ENCODE measurements around the gene PPM1J. TPM values are rescaled to one million over a fixed set of nuclear protein-coding genes. Genes with fewer than 3 reads are reported as not detected.

Gene PPM1J
- total and polyA plus RNA-seq, 2 experiments from 2014 or later, result 0.93 to 1.9 TPM

GRCh38 chr1:112710586-112710985, 4.5 kb downstream of the PPM1J start:
- H3K4me2 ChIP-seq, result no peak overlapping the region
- no peaks in the 10 kb centered on the region for H4K20me1 ChIP-seq (ENCODE audit: insufficient read depth, poor library complexity, severe bottlenecking)
- DNase-seq (ENCODE audit: low spot score), result no peak
- H3K79me2 ChIP-seq, result peaks cover 11% of the 10 kb centered on the region
- H3K4me1 ChIP-seq (ENCODE audit: insufficient read depth), result peaks cover 9% of the 10 kb centered on the region
- H2AFZ ChIP-seq, result no peak overlapping the region
- H3K9me3 ChIP-seq (ENCODE audit: low read depth), result no peaks in the 10 kb centered on the region
- H3K36me3 ChIP-seq (replicated peaks; ENCODE audit: insufficient read depth, low read depth), result no peaks in the 10 kb centered on the region
- no peak overlapping the region for H3K4me3 ChIP-seq
- no peaks in the 10 kb centered on the region for H3K27me3 ChIP-seq
- TF ChIP-seq CTCF (IDR thresholded peaks at IDR 0.05; ENCODE audit: poor library complexity) (no peak), EZH2 (IDR thresholded peaks at IDR 0.05; ENCODE audit: borderline replicate concordance) (no peak), EZH2phosphoT487 (IDR thresholded peaks at IDR 0.05; ENCODE audit: low read depth, severe bottlenecking, unreplicated experiment) (no peak)
- H3K9me2 ChIP-seq (replicated peaks; ENCODE audit: insufficient read depth), result no peaks in the 10 kb centered on the region
- no peak overlapping the region for H3K27ac ChIP-seq
- 81% methylated on average over 3 of the region's 3 CpGs for WGBS (ENCODE audit: low lambda C conversion rate, missing lambda C conversion rate)

DNA sequence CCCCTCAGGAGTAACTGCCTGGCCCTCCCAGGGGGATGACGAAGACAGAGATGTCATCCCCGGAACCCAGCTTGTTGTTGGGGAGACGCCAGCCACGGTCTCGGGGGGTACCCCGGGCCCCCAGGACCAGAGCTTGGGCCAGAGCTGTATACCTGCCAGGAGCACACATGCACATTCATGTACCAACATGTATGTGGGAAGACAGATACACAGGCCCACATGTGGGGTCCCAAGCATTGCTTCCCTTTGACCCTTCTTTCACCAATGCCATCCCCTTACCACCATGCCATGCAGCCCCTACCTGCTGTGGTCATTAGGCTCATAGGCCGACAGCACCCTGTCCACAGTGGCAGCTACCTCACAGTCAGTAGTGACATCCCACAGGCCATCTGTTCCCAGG, 5.0 kb downstream of the PPM1J start:
- Histone ChIP-seq H4K20me1 (ENCODE audit: insufficient read depth, poor library complexity, severe bottlenecking) (no peaks in the 10 kb centered on the region), H3K4me3 (no peak overlapping the region), H3K4me2 (no peak overlapping the region), H3K79me2 (peaks cover 13% of the 10 kb centered on the region), H2AFZ (no peak overlapping the region), H3K9me3 (ENCODE audit: low read depth) (no peaks in the 10 kb centered on the region), H3K27ac (no peak overlapping the region), H3K4me1 (ENCODE audit: insufficient read depth) (peaks cover 11% of the 10 kb centered on the region), H3K36me3 (replicated peaks; ENCODE audit: insufficient read depth, low read depth) (no peaks in the 10 kb centered on the region), H3K27me3 (no peaks in the 10 kb centered on the region), H3K9me2 (replicated peaks; ENCODE audit: insufficient read depth) (no peaks in the 10 kb centered on the region)
- 90% methylated on average over 7 of the region's 7 CpGs for WGBS (ENCODE audit: low lambda C conversion rate, missing lambda C conversion rate)
- no peak for TF ChIP-seq EZH2 (IDR thresholded peaks at IDR 0.05; ENCODE audit: borderline replicate concordance)
- TF ChIP-seq CTCF (IDR thresholded peaks at IDR 0.05; ENCODE audit: poor library complexity), result no peak
- TF ChIP-seq EZH2phosphoT487 (IDR thresholded peaks at IDR 0.05; ENCODE audit: low read depth, severe bottlenecking, unreplicated experiment), result no peak
- DNase-seq (ENCODE audit: low spot score), result no peak

DNA sequence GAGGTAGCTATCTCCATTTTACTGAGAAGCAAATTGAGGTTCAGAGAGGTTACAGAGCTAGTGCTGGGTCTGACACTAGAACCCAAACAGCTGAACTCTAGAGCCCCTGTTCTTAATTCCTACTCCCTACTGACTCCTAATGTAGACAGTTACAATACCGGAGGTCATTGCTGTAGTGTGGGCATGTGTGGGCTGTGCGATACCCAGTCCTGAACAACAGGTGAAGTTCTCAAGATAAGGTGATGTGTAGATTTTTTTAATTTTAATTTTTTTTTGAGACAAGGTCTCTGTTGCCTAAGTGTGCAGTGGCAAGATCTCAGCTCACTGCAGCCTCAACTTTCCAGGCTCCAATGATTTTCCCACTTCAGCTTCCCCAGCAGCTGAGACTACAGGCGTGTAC, 6.6 kb downstream of the PPM1J start:
- Histone ChIP-seq H3K27ac (no peak overlapping the region), H2AFZ (no peak overlapping the region), H3K79me2 (peaks cover 26% of the 10 kb centered on the region), H3K4me2 (no peak overlapping the region), H3K4me1 (ENCODE audit: insufficient read depth) (peaks cover 16% of the 10 kb centered on the region), H4K20me1 (ENCODE audit: insufficient read depth, poor library complexity, severe bottlenecking) (peaks cover 3% of the 10 kb centered on the region), H3K4me3 (no peak overlapping the region), H3K9me3 (ENCODE audit: low read depth) (no peaks in the 10 kb centered on the region), H3K27me3 (no peaks in the 10 kb centered on the region), H3K36me3 (replicated peaks; ENCODE audit: insufficient read depth, low read depth) (no peaks in the 10 kb centered on the region), H3K9me2 (replicated peaks; ENCODE audit: insufficient read depth) (no peaks in the 10 kb centered on the region)
- DNase-seq (ENCODE audit: low spot score), result no peak
- TF ChIP-seq CTCF (IDR thresholded peaks at IDR 0.05; ENCODE audit: poor library complexity), result no peak
- no peak for TF ChIP-seq EZH2 (IDR thresholded peaks at IDR 0.05; ENCODE audit: borderline replicate concordance)
- TF ChIP-seq EZH2phosphoT487 (IDR thresholded peaks at IDR 0.05; ENCODE audit: low read depth, severe bottlenecking, unreplicated experiment), result no peak
- 92% methylated on average over 3 of the region's 3 CpGs for WGBS (ENCODE audit: low lambda C conversion rate, missing lambda C conversion rate)

- TF ChIP-seq EZH2phosphoT487 (IDR thresholded peaks at IDR 0.05; ENCODE audit: low read depth, severe bottlenecking, unreplicated experiment), result no peak
- no peak for TF ChIP-seq EZH2 (IDR thresholded peaks at IDR 0.05; ENCODE audit: borderline replicate concordance)
- no peak for TF ChIP-seq CTCF (IDR thresholded peaks at IDR 0.05; ENCODE audit: poor library complexity)
- H3K4me2 ChIP-seq, result peak overlapping the region; percentile 81
These were observed 7.1 kb downstream of the PPM1J start for GRCh38 chr1:112708002-112708448.

More at GRCh38 chr1:112708002-112708448, 7.1 kb downstream of the PPM1J start:
- Histone ChIP-seq H4K20me1 (ENCODE audit: insufficient read depth, poor library complexity, severe bottlenecking) (peaks cover 3% of the 10 kb centered on the region), H3K27me3 (no peaks in the 10 kb centered on the region), H3K4me1 (ENCODE audit: insufficient read depth) (peaks cover 21% of the 10 kb centered on the region), H3K36me3 (replicated peaks; ENCODE audit: insufficient read depth, low read depth) (no peaks in the 10 kb centered on the region), H3K4me3 (no peak overlapping the region), H3K9me2 (replicated peaks; ENCODE audit: insufficient read depth) (no peaks in the 10 kb centered on the region), H3K27ac (peak overlapping the region; percentile 97), H3K79me2 (peaks cover 30% of the 10 kb centered on the region), H3K9me3 (ENCODE audit: low read depth) (no peaks in the 10 kb centered on the region), H2AFZ (no peak overlapping the region)
- WGBS (ENCODE audit: low lambda C conversion rate, missing lambda C conversion rate), result 80% methylated on average over 6 of the region's 6 CpGs
- DNase-seq (ENCODE audit: low spot score), result no peak

All from hepatocyte (in vitro differentiated cells).